Measurements from ENCODE around the gene ZNF146. TPM values are rescaled to one million over a fixed set of nuclear protein-coding genes. Genes with fewer than 3 reads are reported as not detected.
"Not testable (repeated sequence)": the region's sequence is repeated elsewhere in the genome, so short reads cannot be mapped to it uniquely, and the experiment has no call there.

ZNF146 gene
- total RNA-seq, 1 donor from 2014 or later = 102 TPM

GRCh38 chr19:36233626-36234025 lies 18.7 kb downstream of the ZNF146 start:
- DNase-seq (ENCODE audit: low read depth, low spot score) = not testable (repeated sequence)

GRCh38 chr19:36236304-36236945 lies 21.5 kb downstream of the ZNF146 start:
- DNase-seq (ENCODE audit: low read depth, low spot score) = no peak

DNA sequence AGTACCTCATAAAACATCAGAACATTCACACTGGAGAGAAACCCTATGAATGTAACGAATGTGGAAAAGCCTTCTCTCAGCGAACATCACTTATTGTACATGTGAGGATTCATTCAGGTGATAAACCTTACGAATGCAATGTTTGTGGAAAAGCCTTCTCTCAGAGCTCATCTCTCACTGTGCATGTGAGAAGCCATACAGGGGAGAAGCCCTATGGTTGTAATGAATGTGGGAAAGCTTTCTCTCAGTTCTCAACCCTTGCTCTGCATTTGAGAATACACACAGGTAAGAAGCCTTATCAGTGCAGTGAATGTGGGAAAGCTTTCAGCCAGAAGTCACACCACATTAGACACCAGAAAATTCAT lies 22.0 kb downstream of the ZNF146 start:
- DNase-seq (ENCODE audit: low read depth, low spot score) = no peak

DNA sequence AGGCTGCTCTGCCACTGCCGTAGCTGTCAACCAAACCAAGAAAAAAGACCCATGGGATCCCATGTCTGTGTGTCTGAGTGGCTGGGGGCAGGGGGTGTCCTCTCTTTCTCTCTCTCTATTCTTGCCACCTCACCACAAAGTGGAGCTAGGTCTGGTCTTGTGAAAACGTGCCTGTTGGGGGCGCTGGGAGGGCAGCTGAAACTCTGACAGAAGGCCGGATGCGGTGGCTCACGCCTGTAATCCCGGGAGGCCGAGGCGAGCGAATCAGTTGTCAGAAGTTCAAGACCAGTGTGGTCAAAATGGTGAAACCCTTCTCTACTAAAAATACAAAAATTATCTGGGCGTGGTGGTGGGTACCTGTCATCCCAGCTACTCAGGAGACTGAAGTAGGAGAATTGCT lies 29.2 kb downstream of the ZNF146 start:
- no peak for DNase-seq (ENCODE audit: low read depth, low spot score)

- DNase-seq (ENCODE audit: low read depth, low spot score) = no peak
Measured at GRCh38 chr19:36245210-36246005, 30.5 kb downstream of the ZNF146 start.

DNA sequence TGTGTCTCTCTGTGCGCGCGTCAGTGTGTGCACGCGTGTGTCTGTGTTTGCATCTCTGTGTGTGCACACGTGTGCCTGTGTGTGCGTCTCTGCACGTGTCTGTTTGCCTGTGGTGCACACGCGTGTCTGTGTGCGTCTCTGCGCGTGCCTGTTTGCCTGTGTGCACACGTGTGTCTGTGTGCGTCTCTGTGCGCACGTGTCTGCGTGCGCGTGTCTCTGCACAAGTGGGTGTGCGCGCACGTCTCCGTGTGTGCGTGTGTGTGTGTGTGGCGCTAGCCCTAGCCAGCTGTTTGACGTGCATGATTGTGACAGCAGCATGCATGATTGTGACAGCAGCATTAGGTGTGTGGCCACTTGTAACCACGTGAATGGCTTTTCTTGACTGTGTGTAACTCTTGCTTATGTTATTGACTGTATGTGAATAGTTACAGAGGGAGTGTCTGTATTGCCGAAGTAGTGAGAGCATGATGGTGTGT lies 31.1 kb downstream of the ZNF146 start:
- DNase-seq (ENCODE audit: low read depth, low spot score) = no peak

DNA sequence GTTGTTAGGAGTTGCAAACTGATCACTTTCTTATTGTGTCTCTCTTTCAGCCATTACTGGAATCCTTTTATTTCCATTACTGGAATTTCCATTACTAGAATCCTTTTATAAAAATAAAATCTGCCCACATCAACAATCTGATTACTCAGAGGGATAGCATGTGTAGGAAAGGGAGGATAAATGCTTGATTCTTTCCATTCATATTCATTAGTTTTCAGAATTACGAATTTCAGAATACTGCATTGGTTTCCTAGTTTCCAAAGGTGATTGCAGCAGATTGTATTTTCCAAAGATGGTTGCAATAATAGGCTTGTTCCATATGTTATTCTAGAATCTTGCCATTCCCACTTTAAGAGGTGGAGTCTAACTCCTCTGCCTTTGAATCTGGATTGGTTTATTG lies 37.1 kb downstream of the ZNF146 start:
- DNase-seq (ENCODE audit: low read depth, low spot score) = no peak

- no peak for DNase-seq (ENCODE audit: low read depth, low spot score)
Measured at GRCh38 chr19:36254848-36255247, 39.9 kb downstream of the ZNF146 start.

GRCh38 chr19:36255316-36255715 lies 40.4 kb downstream of the ZNF146 start:
- no peak for DNase-seq (ENCODE audit: low read depth, low spot score)

- no peak for DNase-seq (ENCODE audit: low read depth, low spot score)
Measured at GRCh38 chr19:36256064-36256463, 41.2 kb downstream of the ZNF146 start.

- DNase-seq (ENCODE audit: low read depth, low spot score) = no peak
Measured at GRCh38 chr19:36256853-36257519, 42.1 kb downstream of the ZNF146 start.

GRCh38 chr19:36257520-36257876 lies 42.6 kb downstream of the ZNF146 start:
- DNase-seq (ENCODE audit: low read depth, low spot score) = no peak

DNA sequence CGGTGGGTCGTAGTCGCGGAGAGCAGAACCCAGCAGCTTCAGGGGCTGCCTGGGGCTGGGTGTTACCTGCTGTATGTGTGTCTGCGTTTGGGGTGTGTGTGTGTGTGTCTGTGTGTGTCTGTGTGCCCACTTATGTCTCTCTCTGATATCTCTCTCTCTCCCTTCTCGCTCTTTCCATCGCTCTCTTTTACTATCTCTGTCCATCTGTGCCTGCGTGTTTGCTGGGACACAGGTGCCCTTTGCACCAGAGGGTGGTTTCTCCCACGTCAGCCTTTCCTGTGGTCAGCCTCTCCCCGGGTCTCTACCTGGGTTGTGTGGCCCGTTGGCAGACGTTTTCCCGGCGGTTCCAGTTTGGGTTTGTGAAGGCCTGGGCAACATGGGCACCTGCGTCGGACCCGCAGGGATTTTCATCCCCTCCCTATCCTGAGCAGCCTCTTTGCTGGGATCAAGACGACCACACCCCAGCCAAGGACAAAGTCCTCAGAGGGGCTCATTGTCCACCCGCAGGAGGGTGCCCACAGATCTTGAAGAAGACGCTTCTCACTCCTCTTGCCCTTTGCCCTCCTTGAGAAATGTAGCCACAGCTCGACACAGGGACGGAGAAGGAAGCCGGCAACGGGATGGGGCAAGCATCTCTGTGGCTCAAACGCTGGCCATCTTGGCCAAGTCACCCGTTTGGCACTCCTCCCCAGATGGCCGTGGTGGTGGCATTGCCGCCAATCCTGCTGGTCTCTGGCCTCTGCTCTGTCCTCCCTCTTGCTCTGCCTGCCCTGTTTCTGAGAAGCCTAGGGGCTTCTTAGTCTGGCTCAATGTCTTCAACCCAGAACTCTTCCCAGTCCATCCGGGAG lies 43.3 kb downstream of the ZNF146 start:
- DNase-seq (ENCODE audit: low read depth, low spot score) = no peak

DNA sequence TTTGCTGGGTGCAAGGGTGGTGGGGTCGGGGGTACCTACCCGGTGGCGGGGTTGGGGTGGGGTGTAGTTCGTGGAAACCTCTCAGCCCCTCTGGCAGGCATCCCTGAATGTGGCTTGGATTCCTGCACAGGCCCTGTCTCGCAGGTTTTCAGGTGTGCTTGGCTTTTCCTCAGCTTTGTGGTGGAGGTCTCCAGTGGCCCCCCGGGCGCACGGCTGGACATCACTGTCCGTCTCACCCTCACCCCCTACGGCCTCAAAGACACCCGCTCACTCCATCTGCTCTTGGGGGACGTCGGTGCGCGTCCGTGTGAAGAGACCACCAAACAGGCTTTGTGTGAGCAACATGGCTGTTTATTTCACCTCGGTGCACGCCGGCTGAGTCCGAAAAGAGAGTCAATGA lies 44.3 kb downstream of the ZNF146 start:
- DNase-seq (ENCODE audit: low read depth, low spot score) = no peak

DNA sequence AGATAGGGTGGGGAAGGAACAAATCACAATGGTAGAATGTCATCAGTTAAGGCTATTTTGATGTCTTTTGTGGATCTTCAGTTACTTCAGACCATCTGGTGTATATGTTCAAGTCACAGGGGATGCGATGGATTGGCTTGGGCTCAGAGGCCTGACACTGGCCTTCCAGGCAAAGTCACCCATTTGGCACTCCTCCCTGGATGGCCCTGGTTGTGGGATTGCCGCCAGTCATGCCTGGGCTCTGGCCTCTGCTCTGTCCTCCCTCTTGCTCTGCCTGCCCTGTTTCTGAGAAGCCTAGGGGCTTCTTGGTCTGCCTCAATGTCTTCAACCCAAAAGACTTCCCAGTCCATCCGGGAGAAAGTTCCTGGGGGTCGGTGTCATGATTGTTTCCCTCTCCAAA lies 50.2 kb downstream of the ZNF146 start:
- DNase-seq (ENCODE audit: low read depth, low spot score) = no peak

DNA sequence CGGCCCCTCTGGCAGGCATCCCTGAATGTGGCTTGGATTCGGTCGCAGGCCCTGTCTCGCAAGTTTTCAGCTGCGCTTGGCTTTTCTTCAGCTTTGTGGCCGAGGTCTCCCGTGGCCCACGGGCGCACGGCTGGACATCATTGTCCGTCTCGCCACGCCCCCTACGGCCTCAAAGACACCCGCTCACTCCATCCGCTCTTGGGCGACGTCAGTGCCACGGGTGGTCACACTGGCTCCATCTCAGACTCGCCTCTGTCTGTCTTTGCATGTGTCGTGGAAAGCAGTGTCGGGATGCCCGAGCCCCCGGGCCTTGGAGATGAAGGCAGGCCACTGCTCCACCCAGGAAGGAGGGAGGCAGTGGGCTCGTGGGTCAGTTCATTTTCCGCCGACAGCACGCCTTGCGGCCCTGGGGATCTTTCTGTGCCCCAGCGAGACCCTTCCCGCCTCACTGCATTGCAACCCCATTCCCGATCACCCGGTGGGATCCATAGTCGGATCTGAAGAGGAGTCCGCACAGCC lies 51.0 kb downstream of the ZNF146 start:
- no peak for DNase-seq (ENCODE audit: low read depth, low spot score)

DNA sequence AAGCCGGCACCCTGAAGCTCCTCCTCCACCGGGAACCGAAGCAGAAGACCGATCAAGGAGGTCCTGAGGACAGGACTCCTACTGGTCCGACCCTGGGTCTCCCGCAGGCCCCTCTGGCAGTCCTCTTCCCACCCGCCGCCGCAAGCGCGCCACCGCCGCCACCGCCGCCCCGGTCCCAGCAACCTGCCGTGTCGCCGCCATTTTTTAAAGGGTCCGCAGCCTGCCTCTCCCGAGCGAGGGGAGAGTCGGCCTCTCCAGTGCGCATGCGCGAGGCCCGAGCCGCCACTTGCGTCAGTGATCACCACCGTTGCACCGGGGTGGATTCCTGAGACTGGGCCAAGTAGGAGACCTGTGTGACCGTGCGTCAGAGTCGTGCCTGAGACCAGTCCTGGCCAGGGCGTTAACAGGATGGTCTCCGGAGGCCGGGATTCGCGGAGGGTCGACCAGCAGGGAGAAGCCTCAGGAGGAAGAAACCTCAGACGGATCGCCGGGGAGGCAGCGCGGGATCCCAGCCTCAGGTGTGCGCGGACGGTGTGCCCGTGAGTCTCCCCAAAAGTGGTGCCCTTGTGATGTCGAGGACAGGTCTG lies 51.6 kb downstream of the ZNF146 start:
- DNase-seq (ENCODE audit: low read depth, low spot score) = no peak

DNA sequence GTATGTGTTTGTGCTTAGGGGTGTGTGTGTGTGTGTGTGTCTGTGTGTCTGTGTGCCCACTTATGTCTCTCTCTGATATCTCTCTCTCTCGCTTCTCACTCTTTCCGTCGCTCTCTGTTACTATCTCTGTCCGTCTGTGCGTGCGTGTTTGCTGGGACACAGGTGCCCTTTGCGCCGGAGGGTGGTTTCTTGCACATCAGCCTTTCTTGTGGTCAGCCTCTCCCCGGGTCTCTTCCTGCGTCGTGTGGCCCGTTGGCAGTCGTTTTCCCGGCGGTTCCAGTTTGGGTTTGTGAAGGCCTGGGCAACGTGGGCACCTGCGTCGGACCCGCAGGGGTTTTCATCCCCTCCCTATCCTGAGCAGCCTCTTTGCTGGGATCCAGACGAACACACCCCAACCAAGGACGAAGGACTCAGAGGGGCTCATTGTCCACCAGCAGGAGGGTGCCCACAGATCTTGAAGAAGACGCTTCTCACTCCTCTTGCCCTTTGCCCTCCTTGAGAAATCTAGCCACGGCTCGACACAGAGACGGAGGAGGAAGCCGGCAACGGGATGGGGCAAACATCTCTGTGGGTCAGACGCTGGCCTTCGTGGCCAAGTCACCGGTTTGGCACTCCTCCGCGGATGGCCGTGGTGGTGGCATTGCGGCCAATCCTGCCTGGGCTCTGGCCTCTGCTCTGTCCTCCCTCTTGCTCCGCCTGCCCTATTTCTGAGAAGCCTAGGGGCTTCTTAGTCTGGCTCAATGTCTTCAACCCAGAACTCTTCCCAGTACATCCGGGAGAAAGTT lies 52.3 kb downstream of the ZNF146 start:
- DNase-seq (ENCODE audit: low read depth, low spot score) = no peak

- DNase-seq (ENCODE audit: low read depth, low spot score) = not testable (repeated sequence)
Measured at GRCh38 chr19:36268081-36268480, 53.2 kb downstream of the ZNF146 start.

DNA sequence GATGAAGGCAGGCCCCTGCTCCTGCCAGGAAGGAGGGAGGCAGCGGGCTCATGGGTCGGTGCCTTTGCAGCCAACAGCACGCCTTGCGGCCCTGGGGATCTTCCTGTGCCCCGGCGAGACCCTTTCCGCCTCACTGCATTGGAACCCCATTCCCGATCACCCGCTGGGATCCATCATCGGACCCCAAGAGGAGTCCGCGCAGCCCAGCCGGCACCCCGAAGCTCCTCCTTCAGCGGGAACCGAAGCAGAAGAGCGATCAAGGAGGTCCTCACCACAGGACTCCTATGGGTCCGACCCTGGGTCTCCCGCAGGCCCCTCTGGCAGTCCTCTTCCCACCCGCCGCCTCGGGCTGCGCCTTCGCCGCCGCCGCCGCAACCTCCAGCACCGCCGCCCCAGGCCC lies 53.7 kb downstream of the ZNF146 start:
- not testable (repeated sequence) for DNase-seq (ENCODE audit: low read depth, low spot score)
